ENCODE data around the gene ZKSCAN7. TPM values are rescaled to one million over a fixed set of nuclear protein-coding genes. Genes with fewer than 3 reads are reported as not detected.

Gene ZKSCAN7
- total RNA-seq: 1 to 10 TPM; 4.1 to 4.2 TPM
- 1 to 10 TPM in 1 of 2 donors, under 1 TPM in 1; 0.65 to 1.9 TPM for polyA plus RNA-seq

- DNase-seq: peak in 4 of 5 donors; percentile 15 to 38 (median 31)
- Histone ChIP-seq H3K27ac (ENCODE audit: low read depth, low read length) (peak within 1 kb of the TSS; percentile 38), H3K36me3 (ENCODE audit: insufficient read depth, low read length) (no peaks in the 10 kb centered on the region), H3K9me3 (ENCODE audit: control insufficient read depth in 1 of 2, low read length in 2 of 2) (no peaks in the 10 kb centered on the region), H3K27me3 (ENCODE audit: insufficient read depth, low read length) (no peaks in the 10 kb centered on the region), H3K4me3 (ENCODE audit: low read length in 2 of 2) (peak within 1 kb of the TSS; percentile 81 to 88), H3K4me1 (ENCODE audit: insufficient read depth, low read length) (peaks cover 10% of the 10 kb centered on the region)
- peaks cover 0 to 1% (median 0%) of the 10 kb centered on the region in 8 donors for H3K9me3 Mint-ChIP-seq
- H3K36me3 Mint-ChIP-seq: peaks cover 16 to 17% of the 10 kb centered on the region in 2 donors
- ChIA-PET POLR2A (ENCODE audit: partially characterized antibody) (interaction anchor here (0.6 to 2.4 kb wide), 7 partner anchors 22 to 216 kb away, joined by 3 to 17 read pairs (median 6); partner anchors contain the start of genes KIAA1143, KIF15, TCAIM and ZNF197), CTCF (ENCODE audit: partially characterized antibody) (interaction anchor here (1.1 to 1.3 kb wide), 2 partner anchors 21 to 205 kb away, joined by 3 to 4 read pairs; no protein-coding TSS in a partner anchor)
- peaks cover 0 to 4% of the 10 kb centered on the region in 2 donors for H3K27me3 Mint-ChIP-seq
- peak within 1 kb of the TSS; percentile 43 to 95 (median 90) for H3K27ac Mint-ChIP-seq
- peaks cover 14 to 22% (median 17%) of the 10 kb centered on the region in 4 donors for H3K4me1 Mint-ChIP-seq
- peak within 1 kb of the TSS; percentile 87 to 96 (median 92) for H3K4me3 Mint-ChIP-seq
- intact Hi-C loops (cut with micrococcal nuclease): loop anchor here (1.0 kb wide), 1 partner anchor 45 kb away; no protein-coding TSS in a partner anchor
Observed at GRCh38 chr3:44554626-44555592, at the start of gene ZKSCAN7. Gene ZKSCAN7 (plus strand): TSS chr3:44555193. CDS start chr3:44557048, 1,855 bp downstream.

- Histone ChIP-seq H3K27ac (ENCODE audit: low read depth, low read length) (no peak overlapping the region), H3K4me3 (ENCODE audit: low read length in 2 of 2) (no peak overlapping the region), H3K36me3 (ENCODE audit: insufficient read depth, low read length) (peaks cover 6% of the 10 kb centered on the region), H3K9me3 (ENCODE audit: control insufficient read depth in 1 of 2, low read length in 2 of 2) (peaks cover 0 to 12% of the 10 kb centered on the region in 2 donors), H3K4me1 (ENCODE audit: insufficient read depth, low read length) (peaks cover 18% of the 10 kb centered on the region), H3K27me3 (ENCODE audit: insufficient read depth, low read length) (no peaks in the 10 kb centered on the region)
- Mint-ChIP-seq H3K4me1 (peaks cover 29 to 52% (median 36%) of the 10 kb centered on the region in 4 donors), H3K9me3 (peaks cover 3 to 28% (median 16%) of the 10 kb centered on the region in 8 donors), H3K27me3 (no peaks in the 10 kb centered on the region), H3K4me3 (peak overlapping the region in 1 of 8 donors; percentile 59), H3K36me3 (peaks cover 43% of the 10 kb centered on the region in 2 donors), H3K27ac (peak overlapping the region in 1 of 7 donors; percentile 2)
- CTCF ChIA-PET (ENCODE audit: partially characterized antibody): no interaction called here
- POLR2A ChIA-PET (ENCODE audit: partially characterized antibody): no interaction called here
- intact Hi-C loops (cut with micrococcal nuclease): no loop called here
- no peak for DNase-seq
Observed at GRCh38 chr3:44506556-44506955, 48.4 kb upstream of the ZKSCAN7 start.

DNA sequence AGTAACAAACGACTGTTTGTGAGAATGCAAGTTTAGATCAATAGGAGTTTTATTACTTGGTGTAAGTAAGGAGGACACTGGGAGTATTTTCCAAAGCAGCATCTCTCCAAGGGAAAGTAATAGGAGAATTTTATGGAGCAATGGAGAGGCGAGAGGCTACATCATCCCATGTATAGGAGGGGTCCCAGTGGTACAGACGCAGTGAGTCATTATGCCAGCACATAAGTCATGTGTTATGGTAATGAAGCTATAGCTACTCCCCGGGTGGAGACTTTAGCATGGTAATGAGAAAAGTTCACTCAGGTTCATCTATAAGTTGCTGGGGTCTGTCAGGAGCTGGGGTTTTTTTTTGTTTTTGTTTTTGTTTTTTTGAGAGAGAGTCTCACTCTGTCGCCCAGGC lies 48.0 kb upstream of the ZKSCAN7 start:
- intact Hi-C loops (cut with micrococcal nuclease): no loop called here
- no peak overlapping the region for H3K27ac ChIP-seq (ENCODE audit: low read depth, low read length)
- peaks cover 21% of the 10 kb centered on the region for H3K4me1 ChIP-seq (ENCODE audit: insufficient read depth, low read length)
- ChIA-PET CTCF (ENCODE audit: partially characterized antibody) (no interaction called here), POLR2A (ENCODE audit: partially characterized antibody) (no interaction called here)
- Mint-ChIP-seq H3K4me3 (peak overlapping the region in 1 of 8 donors; percentile 59), H3K4me1 (peaks cover 33 to 54% (median 39%) of the 10 kb centered on the region in 4 donors), H3K27me3 (no peaks in the 10 kb centered on the region), H3K9me3 (peaks cover 0 to 24% (median 12%) of the 10 kb centered on the region in 8 donors), H3K27ac (peak overlapping the region in 1 of 7 donors; percentile 2), H3K36me3 (peaks cover 39% of the 10 kb centered on the region in 2 donors)
- no peaks in the 10 kb centered on the region for H3K27me3 ChIP-seq (ENCODE audit: insufficient read depth, low read length)
- H3K4me3 ChIP-seq (ENCODE audit: low read length in 2 of 2): no peak overlapping the region
- H3K9me3 ChIP-seq (ENCODE audit: control insufficient read depth in 1 of 2, low read length in 2 of 2): peaks cover 0 to 10% of the 10 kb centered on the region in 2 donors
- H3K36me3 ChIP-seq (ENCODE audit: insufficient read depth, low read length): peaks cover 2% of the 10 kb centered on the region
- no peak for DNase-seq

- Histone ChIP-seq H3K27ac (ENCODE audit: low read depth, low read length) (peak overlapping the region; percentile 75), H3K9me3 (ENCODE audit: control insufficient read depth in 1 of 2, low read length in 2 of 2) (no peaks in the 10 kb centered on the region), H3K4me3 (ENCODE audit: low read length in 2 of 2) (peak overlapping the region; percentile 85 to 92), H3K36me3 (ENCODE audit: insufficient read depth, low read length) (no peaks in the 10 kb centered on the region), H3K27me3 (ENCODE audit: insufficient read depth, low read length) (no peaks in the 10 kb centered on the region), H3K4me1 (ENCODE audit: insufficient read depth, low read length) (peaks cover 21% of the 10 kb centered on the region)
- Mint-ChIP-seq H3K27me3 (no peaks in the 10 kb centered on the region), H3K9me3 (peaks cover 0 to 7% (median under 1%) of the 10 kb centered on the region in 8 donors), H3K27ac (peak overlapping the region; percentile 84 to 97 (median 94)), H3K4me1 (peaks cover 28 to 50% (median 38%) of the 10 kb centered on the region in 4 donors), H3K36me3 (peaks cover 21 to 23% of the 10 kb centered on the region in 2 donors), H3K4me3 (peak overlapping the region; percentile 94 to 98 (median 96))
- POLR2A ChIA-PET (ENCODE audit: partially characterized antibody): interaction anchor here (1.1 kb wide), 1 partner anchor 169 kb away, joined by 3 read pairs; no protein-coding TSS in a partner anchor
- intact Hi-C loops (cut with micrococcal nuclease): no loop called here
- DNase-seq: peak in 1 of 5 donors; percentile 6
- CTCF ChIA-PET (ENCODE audit: partially characterized antibody): no interaction called here
Observed at GRCh38 chr3:44509393-44509921, 45.5 kb upstream of the ZKSCAN7 start.

- ChIA-PET POLR2A (ENCODE audit: partially characterized antibody) (interaction anchor here (0.6 to 2.4 kb wide), 18 partner anchors 8 to 1084 kb away, joined by 3 to 32 read pairs (median 5); partner anchors contain the start of genes KIAA1143, KIF15, TCAIM and TMEM42), CTCF (ENCODE audit: partially characterized antibody) (interaction anchor here (1.3 kb wide), 1 partner anchor 187 kb away, joined by 3 read pairs; no protein-coding TSS in a partner anchor)
- Mint-ChIP-seq H3K9me3 (peaks cover 0 to 7% (median under 1%) of the 10 kb centered on the region in 8 donors), H3K4me3 (peak overlapping the region; percentile 94 to 98 (median 96)), H3K36me3 (peaks cover 20 to 23% of the 10 kb centered on the region in 2 donors), H3K27ac (peak overlapping the region; percentile 84 to 97 (median 94)), H3K4me1 (peaks cover 28 to 50% (median 38%) of the 10 kb centered on the region in 4 donors), H3K27me3 (no peaks in the 10 kb centered on the region)
- Histone ChIP-seq H3K9me3 (ENCODE audit: control insufficient read depth in 1 of 2, low read length in 2 of 2) (no peaks in the 10 kb centered on the region), H3K4me3 (ENCODE audit: low read length in 2 of 2) (peak overlapping the region; percentile 85 to 92), H3K36me3 (ENCODE audit: insufficient read depth, low read length) (no peaks in the 10 kb centered on the region), H3K27ac (ENCODE audit: low read depth, low read length) (peak overlapping the region; percentile 75), H3K27me3 (ENCODE audit: insufficient read depth, low read length) (no peaks in the 10 kb centered on the region), H3K4me1 (ENCODE audit: insufficient read depth, low read length) (peaks cover 21% of the 10 kb centered on the region)
- intact Hi-C loops (cut with micrococcal nuclease): loop anchor here (1.0 to 5.0 kb wide), 8 partner anchors 33 to 466 kb away; partner anchors contain the start of genes EXOSC7, KIAA1143, KIF15 and TMEM42
- DNase-seq: no peak
Observed at GRCh38 chr3:44510000-44510368, 45.0 kb upstream of the ZKSCAN7 start.

DNA sequence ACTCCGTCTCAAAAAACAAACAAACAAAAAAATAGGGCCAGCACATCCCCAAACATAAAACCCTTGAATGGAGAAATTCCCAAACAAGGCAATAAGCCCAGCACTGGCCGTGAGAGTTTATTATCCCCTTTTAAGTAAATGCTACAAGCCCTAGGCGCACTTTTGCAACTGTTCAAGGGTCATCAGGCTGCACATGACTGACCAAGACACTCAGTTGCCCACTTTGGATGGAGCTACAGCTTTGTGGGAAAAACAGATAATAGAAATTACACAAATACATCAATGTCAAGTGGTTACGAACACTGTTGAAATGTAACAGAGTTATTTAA lies 43.8 kb upstream of the ZKSCAN7 start:
- intact Hi-C loops (cut with micrococcal nuclease): loop anchor here (2.0 to 5.0 kb wide), 3 partner anchors 114 to 350 kb away; partner anchors contain the start of genes TMEM42 and ZNF197
- H3K36me3 ChIP-seq (ENCODE audit: insufficient read depth, low read length): no peaks in the 10 kb centered on the region
- peak overlapping the region; percentile 90 to 98 (median 96) for H3K27ac Mint-ChIP-seq
- H3K9me3 Mint-ChIP-seq: peaks cover 0 to under 1% (median 0%) of the 10 kb centered on the region in 8 donors
- H3K36me3 Mint-ChIP-seq: peaks cover 8 to 12% of the 10 kb centered on the region in 2 donors
- peaks cover 26 to 43% (median 34%) of the 10 kb centered on the region in 4 donors for H3K4me1 Mint-ChIP-seq
- POLR2A ChIA-PET (ENCODE audit: partially characterized antibody): interaction anchor here (0.6 to 2.4 kb wide), 23 partner anchors 8 to 607 kb away, joined by 3 to 32 read pairs (median 5); partner anchors contain the start of genes EXOSC7, KIAA1143, KIF15 and TCAIM
- H3K9me3 ChIP-seq (ENCODE audit: control insufficient read depth in 1 of 2, low read length in 2 of 2): no peaks in the 10 kb centered on the region
- CTCF ChIA-PET (ENCODE audit: partially characterized antibody): interaction anchor here (0.8 to 1.7 kb wide), 8 partner anchors 13 to 465 kb away, joined by 3 to 6 read pairs (median 3); partner anchors contain the start of genes EXOSC7, ZDHHC3 and ZNF445
- H3K27me3 Mint-ChIP-seq: no peaks in the 10 kb centered on the region
- H3K4me1 ChIP-seq (ENCODE audit: insufficient read depth, low read length): peaks cover 21% of the 10 kb centered on the region
- no peak for DNase-seq
- H3K27ac ChIP-seq (ENCODE audit: low read depth, low read length): peak overlapping the region; percentile 75
- H3K4me3 ChIP-seq (ENCODE audit: low read length in 2 of 2): peak overlapping the region; percentile 67 to 92
- no peaks in the 10 kb centered on the region for H3K27me3 ChIP-seq (ENCODE audit: insufficient read depth, low read length)
- H3K4me3 Mint-ChIP-seq: peak overlapping the region; percentile 94 to 98 (median 96)
